Right lobe of liver (tissue), 4 donors: ENCODE results near the gene EXD3.

ENCODE experiments used
- POLR2A ChIP-seq: fragments of 450-650 bp; IDR thresholded peaks from one replicate; pipeline ENCODE4 v1.6.1; 2017; ENCODE audit warnings: antibody characterized with exemption, mild to moderate bottlenecking
- TF ChIP-seq, protein P1 (sequence below), 4 donors: fragments of 200-600 bp in 3 of 4; fragments of 450-650 bp in 1 of 4; IDR thresholded peaks; one replicate each; pipeline versions ENCODE4 v1.5.1 to v1.8.0; 2016 to 2022; ENCODE audit warnings: antibody characterized with exemption in 4 of 4, mild to moderate bottlenecking in 2 of 4
- donor health status: DM: no; HTN: no; CAD: no.
- donor health status: DM: no; HTN: no; CAD: no.
- donor health status: DM: no; HTN: yes; CAD: no.

DNA sequence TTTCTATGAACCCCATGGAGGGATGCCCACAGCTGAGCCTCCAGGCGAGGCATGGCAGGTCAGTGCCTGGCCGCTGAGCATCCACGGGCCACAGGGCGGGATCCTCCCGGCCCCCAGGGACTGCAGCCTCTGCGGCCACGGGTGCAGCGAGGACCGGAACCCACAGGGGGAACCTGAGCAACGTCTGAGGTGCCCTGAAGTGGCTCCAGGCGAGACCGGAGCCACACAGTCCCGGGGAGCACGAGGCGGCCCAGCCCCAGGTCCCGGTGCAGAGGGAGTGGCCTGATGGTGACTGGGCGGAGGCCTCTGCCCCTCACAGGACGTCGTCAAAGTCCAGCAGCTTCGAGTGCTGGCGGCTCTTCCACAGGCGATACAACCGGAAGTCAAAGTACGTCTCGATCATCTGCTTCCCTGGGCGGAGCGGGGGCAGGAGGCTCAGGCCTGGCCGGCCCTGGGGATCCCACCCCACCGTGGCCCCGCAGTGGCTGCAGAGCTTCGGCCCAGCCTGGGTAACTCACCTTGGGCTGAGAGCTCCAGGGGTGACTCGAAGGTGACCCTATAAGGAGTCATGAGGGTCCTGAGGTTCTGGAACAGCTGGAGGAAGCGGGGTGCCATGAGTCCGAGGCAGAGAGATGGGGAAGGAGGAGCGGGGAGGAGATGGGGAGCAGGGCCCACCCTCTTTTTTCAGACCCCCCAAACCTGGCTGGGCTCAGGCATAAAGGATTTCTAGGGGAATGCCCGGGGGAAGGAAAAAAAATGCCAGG lies 26.3 kb upstream of the EXD3 start:
- TF ChIP-seq, protein P1, sequence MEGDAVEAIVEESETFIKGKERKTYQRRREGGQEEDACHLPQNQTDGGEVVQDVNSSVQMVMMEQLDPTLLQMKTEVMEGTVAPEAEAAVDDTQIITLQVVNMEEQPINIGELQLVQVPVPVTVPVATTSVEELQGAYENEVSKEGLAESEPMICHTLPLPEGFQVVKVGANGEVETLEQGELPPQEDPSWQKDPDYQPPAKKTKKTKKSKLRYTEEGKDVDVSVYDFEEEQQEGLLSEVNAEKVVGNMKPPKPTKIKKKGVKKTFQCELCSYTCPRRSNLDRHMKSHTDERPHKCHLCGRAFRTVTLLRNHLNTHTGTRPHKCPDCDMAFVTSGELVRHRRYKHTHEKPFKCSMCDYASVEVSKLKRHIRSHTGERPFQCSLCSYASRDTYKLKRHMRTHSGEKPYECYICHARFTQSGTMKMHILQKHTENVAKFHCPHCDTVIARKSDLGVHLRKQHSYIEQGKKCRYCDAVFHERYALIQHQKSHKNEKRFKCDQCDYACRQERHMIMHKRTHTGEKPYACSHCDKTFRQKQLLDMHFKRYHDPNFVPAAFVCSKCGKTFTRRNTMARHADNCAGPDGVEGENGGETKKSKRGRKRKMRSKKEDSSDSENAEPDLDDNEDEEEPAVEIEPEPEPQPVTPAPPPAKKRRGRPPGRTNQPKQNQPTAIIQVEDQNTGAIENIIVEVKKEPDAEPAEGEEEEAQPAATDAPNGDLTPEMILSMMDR (IDR thresholded peaks at IDR 0.05) = no peak
- no peak for TF ChIP-seq POLR2A
